Measurements from ENCODE around the gene PAQR9.

- TF ChIP-seq POLR2A (IDR thresholded peaks at IDR 0.05; ENCODE audit: low read depth, low read length) = no peak
- no peak for TF ChIP-seq CTCF (IDR thresholded peaks at IDR 0.05; ENCODE audit: extremely low read depth in 1 of 2, insufficient read depth in 1 of 2, low read depth in 1 of 2, low read length in 2 of 2)
- TF ChIP-seq EZH2 (IDR thresholded peaks at IDR 0.05; ENCODE audit: borderline replicate concordance, low read depth, low read length, severe bottlenecking) = no peak
- no peak for TF ChIP-seq POLR2AphosphoS5 (IDR thresholded peaks at IDR 0.05; ENCODE audit: insufficient read depth, low read depth, low read length)
- no peak for TF ChIP-seq MAX (IDR thresholded peaks at IDR 0.05; ENCODE audit: insufficient read depth, insufficient read length)
- no peak for TF ChIP-seq GATA2 (IDR thresholded peaks at IDR 0.05; ENCODE audit: insufficient read depth, insufficient read length, low read depth, low read length)
- no peak for TF ChIP-seq JUN (IDR thresholded peaks at IDR 0.05; ENCODE audit: borderline replicate concordance, insufficient read depth, insufficient read length, low read depth)
- no peak for TF ChIP-seq MYC (IDR thresholded peaks at IDR 0.05; ENCODE audit: low read depth, low read length)
- TF ChIP-seq FOS (IDR thresholded peaks at IDR 0.05; ENCODE audit: borderline replicate concordance, insufficient read depth, low read length) = no peak
Observed at GRCh38 chr3:142984255-142984654, 20.8 kb upstream of the PAQR9 start.

All from endothelial cell of umbilical vein (primary cell).